WTC11 (cell line): ENCODE results near the gene LRIG1. TPM values are rescaled to one million over a fixed set of nuclear protein-coding genes. Genes with fewer than 3 reads are reported as not detected.

Experiments used
- ATAC-seq: fragments of 200-7000 bp; cut with Tn5 transposase; 2 replicates; pipeline ENCODE4 v1.10.0; 2021; ENCODE audit warnings: mild to moderate bottlenecking, moderate library complexity
- CTCF ChIA-PET: fragments of 300-600 bp; sonication (Branson Sonifier 250); formaldehyde crosslinking; loops from one replicate; lab custom pipeline; 2021; ENCODE audit warnings: antibody characterized with exemption; lab: Charles Lee
- POLR2A ChIA-PET: fragments of 350-600 bp; sonication (Branson Sonifier 250); formaldehyde crosslinking; loops from one replicate; lab custom pipeline; 2021; ENCODE audit warnings: antibody characterized with exemption; lab: Charles Lee
- DNase-seq: peaks from one replicate; pipeline ENCODE4 v3.0.0; 2021; ENCODE audit warnings: low spot score
- H3K27ac Mint-ChIP-seq: 2 replicates; pipeline ENCODE4 v1.8.0; 2021; ENCODE audit warnings: mixed read lengths
- H3K27me3 Mint-ChIP-seq: 2 replicates; pipeline ENCODE4 v1.8.0; 2021; ENCODE audit warnings: low read depth, mild to moderate bottlenecking, moderate library complexity, mixed read lengths
- H3K36me3 Mint-ChIP-seq: 2 replicates; pipeline ENCODE4 v1.8.0; 2021; ENCODE audit warnings: mixed read lengths
- H3K4me1 Mint-ChIP-seq: 2 replicates; pipeline ENCODE4 v1.8.0; 2022; ENCODE audit warnings: mixed read lengths
- H3K4me3 Mint-ChIP-seq: 2 replicates; pipeline ENCODE4 v1.8.0; 2021; ENCODE audit warnings: mild to moderate bottlenecking, moderate library complexity, mixed read lengths
- H3K9me3 Mint-ChIP-seq: 2 replicates; pipeline ENCODE4 v1.8.0; 2021; ENCODE audit warnings: mixed read lengths
- CREM ChIP-seq: sonication (generic); formaldehyde crosslinking; IDR thresholded peaks from 2 replicates; pipeline ENCODE4 v1.8.1; 2022; ENCODE audit warnings: mild to moderate bottlenecking, missing genetic modification reagents, moderate library complexity
- FOXJ3 ChIP-seq: sonication (generic); formaldehyde crosslinking; IDR thresholded peaks from 2 replicates; pipeline ENCODE4 v1.9.0; 2021; ENCODE audit warnings: missing genetic modification reagents, mild to moderate bottlenecking, borderline replicate concordance
- FOXK1 ChIP-seq: sonication (generic); formaldehyde crosslinking; IDR thresholded peaks from 2 replicates; pipeline ENCODE4 v1.8.0; 2022; ENCODE audit warnings: mild to moderate bottlenecking, moderate library complexity, missing genetic modification reagents
- FOXP1 ChIP-seq: sonication (generic); formaldehyde crosslinking; IDR thresholded peaks from 2 replicates; pipeline ENCODE4 v1.8.0; 2022; ENCODE audit warnings: missing genetic modification reagents, mild to moderate bottlenecking, moderate library complexity, borderline replicate concordance
- GTF2I ChIP-seq: fragments of 250-450 bp; sonication (Bioruptor Pico); conservative IDR thresholded peaks from 2 replicates; pipeline ENCODE4 v1.4.0; 2021; ENCODE audit warnings: mild to moderate bottlenecking
- IRF2 ChIP-seq: sonication (generic); formaldehyde crosslinking; IDR thresholded peaks from 2 replicates; pipeline ENCODE4 v1.8.0; 2022; ENCODE audit warnings: low read depth, missing genetic modification reagents, borderline replicate concordance
- JUN ChIP-seq: sonication (generic); formaldehyde crosslinking; IDR thresholded peaks from 2 replicates; pipeline ENCODE4 v1.8.0; 2023; ENCODE audit warnings: mild to moderate bottlenecking, missing genetic modification reagents
- NFYB ChIP-seq: sonication (generic); formaldehyde crosslinking; conservative IDR thresholded peaks from 2 replicates; pipeline ENCODE4 v1.8.0; 2022; ENCODE audit warnings: low read depth, missing genetic modification reagents
- RELA ChIP-seq: sonication (generic); formaldehyde crosslinking; IDR thresholded peaks from 2 replicates; pipeline ENCODE4 v1.8.1; 2022; ENCODE audit warnings: missing genetic modification reagents, mild to moderate bottlenecking, borderline replicate concordance
- ZBTB21 ChIP-seq: sonication (generic); formaldehyde crosslinking; IDR thresholded peaks from 2 replicates; pipeline ENCODE4 v1.8.1; 2023; ENCODE audit warnings: mild to moderate bottlenecking, missing genetic modification reagents, borderline replicate concordance
- ZNF396 ChIP-seq: fragments of 250-450 bp; sonication (Bioruptor Pico); IDR thresholded peaks from 2 replicates; pipeline ENCODE4 v1.8.0; 2021; ENCODE audit warnings: mild to moderate bottlenecking, moderate library complexity, borderline replicate concordance
- ZNF671 ChIP-seq: fragments of 250-450 bp; sonication (Bioruptor Pico); IDR thresholded peaks from 2 replicates; pipeline ENCODE4 v1.8.0; 2021; ENCODE audit warnings: mild to moderate bottlenecking
- total RNA-seq: library from RNA; stranded (reverse); gene quantifications from 3 replicates; pipeline ENCODE4 v1.2.3, GENCODE V29; 2021
- TF ChIP-seq, protein P1 (sequence below): sonication (generic); formaldehyde crosslinking; IDR thresholded peaks from 2 replicates; pipeline ENCODE4 v1.8.1; 2022; ENCODE audit warnings: mild to moderate bottlenecking, moderate library complexity, missing genetic modification reagents
- TF ChIP-seq, protein P2 (sequence below): sonication (generic); formaldehyde crosslinking; IDR thresholded peaks from 2 replicates; pipeline ENCODE4 v1.8.1; 2023; ENCODE audit warnings: mild to moderate bottlenecking, missing genetic modification reagents
- TF ChIP-seq, protein P3 (sequence below): sonication (generic); formaldehyde crosslinking; IDR thresholded peaks from 2 replicates; pipeline ENCODE4 v1.8.1; 2022; ENCODE audit warnings: missing genetic modification reagents, borderline replicate concordance
- TF ChIP-seq, protein P4 (sequence below): fragments of 250-450 bp; sonication (Bioruptor Pico); IDR thresholded peaks from 2 replicates; pipeline ENCODE4 v2.1.2; 2022; ENCODE audit warnings: mild to moderate bottlenecking, moderate library complexity
- TF ChIP-seq, protein P5 (sequence below): sonication (generic); formaldehyde crosslinking; IDR thresholded peaks from 2 replicates; pipeline ENCODE4 v1.8.0; 2022; ENCODE audit warnings: missing genetic modification reagents

LRIG1 gene
- total RNA-seq, 1 experiment from 2014 or later, result 105 TPM

DNA sequence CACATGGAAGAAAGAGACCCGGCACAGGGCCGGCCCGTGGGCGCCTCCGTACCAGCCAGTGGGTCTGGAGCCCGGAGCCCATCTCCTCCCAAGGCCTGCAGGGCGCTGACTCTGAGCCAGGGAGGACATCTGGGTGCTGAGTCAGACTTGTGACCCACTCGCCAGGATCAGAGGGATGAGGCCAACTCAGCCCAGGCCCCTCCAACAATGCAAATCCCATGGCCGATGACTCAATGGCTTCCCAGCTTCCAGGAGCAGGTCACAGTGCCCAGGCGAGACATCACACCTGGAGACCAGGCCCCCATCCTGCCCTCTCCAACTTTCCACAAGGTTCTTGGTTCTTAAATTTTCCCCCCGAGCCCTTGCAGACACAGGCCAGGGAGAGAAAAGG, 95.1 kb downstream of the LRIG1 start:
- H3K9me3 Mint-ChIP-seq, result no peaks in the 10 kb centered on the region
- no peak overlapping the region for H3K4me3 Mint-ChIP-seq
- no peak overlapping the region for H3K27ac Mint-ChIP-seq
- ATAC-seq (no peak), DNase-seq (no peak)
- CTCF ChIA-PET, result interaction anchor here (4.6 kb wide), 1 partner anchor 28 kb away, joined by 16 read pairs; no protein-coding TSS in a partner anchor
- H3K27me3 Mint-ChIP-seq, result no peaks in the 10 kb centered on the region
- H3K4me1 Mint-ChIP-seq, result peaks cover 52% of the 10 kb centered on the region
- POLR2A ChIA-PET, result interaction anchor here (0.7 kb wide), 1 partner anchor 9 kb away, joined by 4 read pairs; no protein-coding TSS in a partner anchor
- TF ChIP-seq IRF2 (no peak), GTF2I (CRISPR knock-in tag) (no peak), JUN (CRISPR knock-in tag) (no peak), ZBTB21 (no peak), FOXP1 (CRISPR knock-in tag) (no peak), FOXJ3 (CRISPR knock-in tag) (no peak), ZNF671 (CRISPR knock-in tag) (no peak), CREM (CRISPR knock-in tag) (no peak), RELA (CRISPR knock-in tag) (no peak), ZNF396 (CRISPR knock-in tag) (no peak), FOXK1 (no peak), NFYB (CRISPR knock-in tag) (no peak)
- TF ChIP-seq, protein P1, sequence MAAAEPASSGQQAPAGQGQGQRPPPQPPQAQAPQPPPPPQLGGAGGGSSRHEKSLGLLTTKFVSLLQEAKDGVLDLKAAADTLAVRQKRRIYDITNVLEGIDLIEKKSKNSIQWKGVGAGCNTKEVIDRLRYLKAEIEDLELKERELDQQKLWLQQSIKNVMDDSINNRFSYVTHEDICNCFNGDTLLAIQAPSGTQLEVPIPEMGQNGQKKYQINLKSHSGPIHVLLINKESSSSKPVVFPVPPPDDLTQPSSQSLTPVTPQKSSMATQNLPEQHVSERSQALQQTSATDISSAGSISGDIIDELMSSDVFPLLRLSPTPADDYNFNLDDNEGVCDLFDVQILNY (CRISPR knock-in tag), result no peak
- TF ChIP-seq, protein P2, sequence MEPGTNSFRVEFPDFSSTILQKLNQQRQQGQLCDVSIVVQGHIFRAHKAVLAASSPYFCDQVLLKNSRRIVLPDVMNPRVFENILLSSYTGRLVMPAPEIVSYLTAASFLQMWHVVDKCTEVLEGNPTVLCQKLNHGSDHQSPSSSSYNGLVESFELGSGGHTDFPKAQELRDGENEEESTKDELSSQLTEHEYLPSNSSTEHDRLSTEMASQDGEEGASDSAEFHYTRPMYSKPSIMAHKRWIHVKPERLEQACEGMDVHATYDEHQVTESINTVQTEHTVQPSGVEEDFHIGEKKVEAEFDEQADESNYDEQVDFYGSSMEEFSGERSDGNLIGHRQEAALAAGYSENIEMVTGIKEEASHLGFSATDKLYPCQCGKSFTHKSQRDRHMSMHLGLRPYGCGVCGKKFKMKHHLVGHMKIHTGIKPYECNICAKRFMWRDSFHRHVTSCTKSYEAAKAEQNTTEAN (CRISPR knock-in tag), result no peak
- TF ChIP-seq, protein P3, sequence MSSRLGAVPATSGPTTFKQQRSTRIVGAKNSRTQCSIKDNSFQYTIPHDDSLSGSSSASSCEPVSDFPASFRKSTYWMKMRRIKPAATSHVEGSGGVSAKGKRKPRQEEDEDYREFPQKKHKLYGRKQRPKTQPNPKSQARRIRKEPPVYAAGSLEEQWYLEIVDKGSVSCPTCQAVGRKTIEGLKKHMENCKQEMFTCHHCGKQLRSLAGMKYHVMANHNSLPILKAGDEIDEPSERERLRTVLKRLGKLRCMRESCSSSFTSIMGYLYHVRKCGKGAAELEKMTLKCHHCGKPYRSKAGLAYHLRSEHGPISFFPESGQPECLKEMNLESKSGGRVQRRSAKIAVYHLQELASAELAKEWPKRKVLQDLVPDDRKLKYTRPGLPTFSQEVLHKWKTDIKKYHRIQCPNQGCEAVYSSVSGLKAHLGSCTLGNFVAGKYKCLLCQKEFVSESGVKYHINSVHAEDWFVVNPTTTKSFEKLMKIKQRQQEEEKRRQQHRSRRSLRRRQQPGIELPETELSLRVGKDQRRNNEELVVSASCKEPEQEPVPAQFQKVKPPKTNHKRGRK, result no peak
- TF ChIP-seq, protein P4, sequence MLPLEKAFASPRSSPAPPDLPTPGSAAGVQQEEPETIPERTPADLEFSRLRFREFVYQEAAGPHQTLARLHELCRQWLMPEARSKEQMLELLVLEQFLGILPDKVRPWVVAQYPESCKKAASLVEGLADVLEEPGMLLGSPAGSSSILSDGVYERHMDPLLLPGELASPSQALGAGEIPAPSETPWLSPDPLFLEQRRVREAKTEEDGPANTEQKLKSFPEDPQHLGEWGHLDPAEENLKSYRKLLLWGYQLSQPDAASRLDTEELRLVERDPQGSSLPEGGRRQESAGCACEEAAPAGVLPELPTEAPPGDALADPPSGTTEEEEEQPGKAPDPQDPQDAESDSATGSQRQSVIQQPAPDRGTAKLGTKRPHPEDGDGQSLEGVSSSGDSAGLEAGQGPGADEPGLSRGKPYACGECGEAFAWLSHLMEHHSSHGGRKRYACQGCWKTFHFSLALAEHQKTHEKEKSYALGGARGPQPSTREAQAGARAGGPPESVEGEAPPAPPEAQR (CRISPR knock-in tag), result no peak
- TF ChIP-seq, protein P5, sequence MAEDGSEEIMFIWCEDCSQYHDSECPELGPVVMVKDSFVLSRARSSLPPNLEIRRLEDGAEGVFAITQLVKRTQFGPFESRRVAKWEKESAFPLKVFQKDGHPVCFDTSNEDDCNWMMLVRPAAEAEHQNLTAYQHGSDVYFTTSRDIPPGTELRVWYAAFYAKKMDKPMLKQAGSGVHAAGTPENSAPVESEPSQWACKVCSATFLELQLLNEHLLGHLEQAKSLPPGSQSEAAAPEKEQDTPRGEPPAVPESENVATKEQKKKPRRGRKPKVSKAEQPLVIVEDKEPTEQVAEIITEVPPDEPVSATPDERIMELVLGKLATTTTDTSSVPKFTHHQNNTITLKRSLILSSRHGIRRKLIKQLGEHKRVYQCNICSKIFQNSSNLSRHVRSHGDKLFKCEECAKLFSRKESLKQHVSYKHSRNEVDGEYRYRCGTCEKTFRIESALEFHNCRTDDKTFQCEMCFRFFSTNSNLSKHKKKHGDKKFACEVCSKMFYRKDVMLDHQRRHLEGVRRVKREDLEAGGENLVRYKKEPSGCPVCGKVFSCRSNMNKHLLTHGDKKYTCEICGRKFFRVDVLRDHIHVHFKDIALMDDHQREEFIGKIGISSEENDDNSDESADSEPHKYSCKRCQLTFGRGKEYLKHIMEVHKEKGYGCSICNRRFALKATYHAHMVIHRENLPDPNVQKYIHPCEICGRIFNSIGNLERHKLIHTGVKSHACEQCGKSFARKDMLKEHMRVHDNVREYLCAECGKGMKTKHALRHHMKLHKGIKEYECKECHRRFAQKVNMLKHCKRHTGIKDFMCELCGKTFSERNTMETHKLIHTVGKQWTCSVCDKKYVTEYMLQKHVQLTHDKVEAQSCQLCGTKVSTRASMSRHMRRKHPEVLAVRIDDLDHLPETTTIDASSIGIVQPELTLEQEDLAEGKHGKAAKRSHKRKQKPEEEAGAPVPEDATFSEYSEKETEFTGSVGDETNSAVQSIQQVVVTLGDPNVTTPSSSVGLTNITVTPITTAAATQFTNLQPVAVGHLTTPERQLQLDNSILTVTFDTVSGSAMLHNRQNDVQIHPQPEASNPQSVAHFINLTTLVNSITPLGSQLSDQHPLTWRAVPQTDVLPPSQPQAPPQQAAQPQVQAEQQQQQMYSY (CRISPR knock-in tag), result no peak
- peaks cover 77% of the 10 kb centered on the region for H3K36me3 Mint-ChIP-seq
